Activated naive CD4-positive, alpha-beta T cell treated with anti-CD3 and anti-CD28 coated beads for 36 hours (primary cell): ENCODE results near the gene ERGIC3. TPM values are rescaled to one million over a fixed set of nuclear protein-coding genes. Genes with fewer than 3 reads are reported as not detected.
A peak's percentile ranks its signal among the peaks of the same experiment; 100 is the strongest.
"Not testable (repeated sequence)": the region's sequence is repeated elsewhere in the genome, so short reads cannot be mapped to it uniquely, and the experiment has no call there.

Source experiments
- CTCF ChIA-PET: fragments of 350-600 bp; sonication (Branson Sonifier 250); formaldehyde crosslinking; loops from one replicate; lab custom pipeline; 2021; ENCODE audit warnings: antibody characterized with exemption; lab: Charles Lee
- DNase-seq: peaks from one replicate; pipeline ENCODE4 v3.0.0-alpha.2; 2020
- H3K27ac Mint-ChIP-seq: one replicate; pipeline ENCODE4 v1.8.0; 2021; ENCODE audit warnings: mild to moderate bottlenecking, mixed read lengths
- H3K27me3 Mint-ChIP-seq: one replicate; pipeline ENCODE4 v1.8.0; 2021; ENCODE audit warnings: low read depth, mixed read lengths
- H3K36me3 Mint-ChIP-seq: one replicate; pipeline ENCODE4 v1.8.0; 2021; ENCODE audit warnings: low read depth, mixed read lengths
- H3K4me1 Mint-ChIP-seq: one replicate; pipeline ENCODE4 v1.8.0; 2021; ENCODE audit warnings: low read depth, mixed read lengths
- H3K4me3 Mint-ChIP-seq: one replicate; pipeline ENCODE4 v1.8.0; 2021; ENCODE audit warnings: mild to moderate bottlenecking, moderate library complexity, mixed read lengths
- H3K9me3 Mint-ChIP-seq: one replicate; pipeline ENCODE4 v1.8.0; 2021; ENCODE audit warnings: mixed read lengths
- intact Hi-C: fragments of 100-400 bp; cut with micrococcal nuclease; formaldehyde crosslinking; loops from one replicate; pipeline ENCODE4 v1.15.1; 2023
- total RNA-seq, 2 experiments: library from RNA; stranded (reverse); gene quantifications; one replicate each; pipeline ENCODE4 v1.2.3, GENCODE V29; 2021

ERGIC3 gene
- total RNA-seq, 2 experiments from 2014 or later = 107 to 113 TPM

DNA sequence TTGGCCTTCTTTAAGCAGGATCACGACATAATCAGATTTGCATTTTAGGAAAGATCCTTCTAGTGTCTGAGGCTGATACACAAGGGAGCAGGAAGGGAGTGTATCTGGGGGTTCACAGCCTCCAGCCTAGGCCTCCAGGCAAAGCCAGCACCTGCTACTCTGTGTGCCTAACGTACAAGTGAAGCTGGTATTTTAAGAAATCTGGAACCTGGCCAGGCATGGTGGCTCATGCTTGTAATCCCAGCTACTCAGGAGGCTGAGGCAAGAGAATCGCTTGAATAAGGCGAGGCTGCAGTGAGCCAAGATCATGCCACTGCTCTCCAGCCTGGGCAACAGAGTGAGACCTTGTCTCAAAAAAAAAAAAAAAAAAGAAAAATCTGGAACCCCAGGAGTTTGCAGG is 13.6 kb downstream of the ERGIC3 start:
- H3K4me1 Mint-ChIP-seq, H3K4me3 Mint-ChIP-seq, intact Hi-C loops, H3K9me3 Mint-ChIP-seq, DNase-seq, H3K27ac Mint-ChIP-seq, H3K27me3 Mint-ChIP-seq: not testable (repeated sequence)
- CTCF ChIA-PET = interaction anchor here (0.9 kb wide), 1 partner anchor 19 kb away, joined by 3 read pairs; no protein-coding TSS in a partner anchor
- H3K36me3 Mint-ChIP-seq = peaks cover 12% of the 10 kb centered on the region

DNA sequence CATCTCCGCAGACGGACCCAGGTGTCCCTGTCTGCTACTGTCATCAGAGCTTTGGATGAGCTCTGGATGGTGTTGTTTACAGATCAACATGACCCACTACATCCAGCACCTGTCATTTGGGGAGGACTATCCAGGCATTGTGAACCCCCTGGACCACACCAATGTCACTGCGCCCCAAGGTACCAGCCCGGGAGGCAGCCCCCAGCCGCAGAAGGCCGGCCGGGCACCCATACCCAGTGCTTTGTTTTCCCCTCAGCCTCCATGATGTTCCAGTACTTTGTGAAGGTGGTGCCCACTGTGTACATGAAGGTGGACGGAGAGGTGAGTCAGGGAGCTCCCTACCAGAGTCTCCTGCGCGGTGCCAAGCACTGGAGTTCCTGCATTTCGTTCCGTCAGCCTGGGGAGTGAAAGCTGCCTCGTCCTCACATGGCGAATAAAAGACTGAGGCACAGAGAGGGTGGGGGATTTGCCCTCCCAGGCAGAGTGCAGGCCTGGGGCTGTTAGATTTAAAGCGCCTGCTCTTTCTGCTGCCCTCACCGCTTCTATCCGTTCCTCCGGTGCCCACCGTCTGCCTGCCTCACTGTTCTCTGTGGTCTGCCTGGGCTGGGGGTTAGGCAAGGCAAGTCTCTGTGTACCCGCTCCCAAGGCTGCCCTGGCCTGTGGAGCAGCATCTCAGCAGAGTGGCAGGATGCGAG is 14.2 kb downstream of the ERGIC3 start:
- Mint-ChIP-seq H3K27ac (no peak overlapping the region), H3K27me3 (no peaks in the 10 kb centered on the region), H3K4me1 (no peaks in the 10 kb centered on the region), H3K36me3 (peaks cover 12% of the 10 kb centered on the region), H3K4me3 (no peak overlapping the region), H3K9me3 (no peaks in the 10 kb centered on the region)
- intact Hi-C loops = no loop called here
- DNase-seq = no peak
- CTCF ChIA-PET = interaction anchor here (0.9 kb wide), 1 partner anchor 18 kb away, joined by 3 read pairs; no protein-coding TSS in a partner anchor

DNA sequence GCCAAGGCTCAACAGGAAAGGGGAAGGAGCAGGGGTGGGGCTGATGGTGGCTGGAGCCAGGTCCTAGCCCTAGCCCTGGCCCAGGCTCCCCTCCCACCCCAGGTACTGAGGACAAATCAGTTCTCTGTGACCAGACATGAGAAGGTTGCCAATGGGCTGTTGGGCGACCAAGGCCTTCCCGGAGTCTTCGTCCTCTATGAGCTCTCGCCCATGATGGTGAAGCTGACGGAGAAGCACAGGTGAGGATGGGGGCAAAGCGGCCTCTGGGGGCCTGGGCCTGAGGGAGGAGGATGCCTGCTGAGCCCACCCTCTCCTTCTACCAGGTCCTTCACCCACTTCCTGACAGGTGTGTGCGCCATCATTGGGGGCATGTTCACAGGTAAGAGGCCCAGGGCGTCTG is 15.0 kb downstream of the ERGIC3 start:
- Mint-ChIP-seq H3K9me3 (no peaks in the 10 kb centered on the region), H3K4me3 (no peak overlapping the region), H3K27ac (no peak overlapping the region), H3K27me3 (no peaks in the 10 kb centered on the region), H3K36me3 (peaks cover 12% of the 10 kb centered on the region), H3K4me1 (no peaks in the 10 kb centered on the region)
- intact Hi-C loops = no loop called here
- no peak for DNase-seq
- CTCF ChIA-PET = no interaction called here

DNA sequence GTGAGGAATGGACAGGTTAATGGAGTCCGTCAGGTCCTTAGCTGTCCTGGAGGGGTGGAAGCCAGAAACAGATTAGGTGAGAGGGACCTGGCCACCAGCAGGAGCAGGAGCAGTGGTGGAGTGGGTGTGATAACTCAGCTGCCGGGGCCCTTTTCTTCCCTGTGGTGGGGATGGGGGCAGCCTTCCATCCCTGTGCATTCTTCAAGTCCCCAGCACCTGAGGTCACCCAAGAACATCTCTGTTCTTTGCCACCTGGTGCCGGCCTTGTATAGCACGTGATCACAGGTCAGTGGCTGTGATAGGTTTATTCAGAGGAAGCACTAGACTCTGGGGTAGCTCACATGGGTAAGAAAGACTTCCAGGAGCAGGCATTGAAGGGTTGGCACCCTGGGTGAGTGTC is 16.6 kb downstream of the ERGIC3 start:
- H3K4me1 Mint-ChIP-seq = no peaks in the 10 kb centered on the region
- no peaks in the 10 kb centered on the region for H3K9me3 Mint-ChIP-seq
- peak overlapping the region; percentile 26 for H3K27ac Mint-ChIP-seq
- CTCF ChIA-PET = no interaction called here
- DNase-seq = no peak
- intact Hi-C loops = no loop called here
- no peak overlapping the region for H3K4me3 Mint-ChIP-seq
- H3K36me3 Mint-ChIP-seq = peaks cover 12% of the 10 kb centered on the region
- H3K27me3 Mint-ChIP-seq = no peaks in the 10 kb centered on the region

DNA sequence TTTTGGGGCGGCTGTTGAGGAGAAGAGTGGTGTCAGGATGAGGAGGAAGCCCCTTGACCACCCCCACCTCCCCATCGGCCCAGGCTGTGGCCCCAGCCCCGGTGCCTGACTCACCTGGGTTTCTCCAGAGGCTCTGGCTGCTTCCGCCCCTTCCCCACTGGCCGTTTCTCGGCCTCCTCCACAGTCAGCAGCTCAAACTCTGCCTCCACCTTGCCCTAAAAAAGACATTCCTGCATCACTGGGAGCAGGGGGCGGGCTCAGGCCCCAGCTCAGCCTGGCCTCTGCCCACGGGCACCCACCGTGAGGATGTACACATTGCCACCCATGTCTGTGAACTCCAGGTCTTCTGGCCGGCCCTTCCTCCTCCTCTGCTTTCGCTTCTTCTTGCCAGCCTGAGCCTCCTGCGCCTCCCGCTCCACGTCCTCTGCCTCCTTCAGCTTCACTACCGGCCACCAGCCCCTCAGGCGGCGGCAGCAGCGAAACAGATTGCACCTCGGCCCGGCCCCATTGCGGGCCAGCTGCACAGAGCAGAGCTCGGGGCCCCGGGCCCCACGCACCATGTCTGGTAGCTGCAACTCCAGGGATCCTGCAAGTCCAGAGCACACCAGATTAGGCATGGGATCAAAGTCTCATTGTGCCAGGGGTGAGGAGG is 17.3 kb downstream of the ERGIC3 start:
- Mint-ChIP-seq H3K4me3 (no peak overlapping the region), H3K27me3 (no peaks in the 10 kb centered on the region), H3K4me1 (no peaks in the 10 kb centered on the region), H3K9me3 (no peaks in the 10 kb centered on the region), H3K36me3 (peaks cover 12% of the 10 kb centered on the region), H3K27ac (no peak overlapping the region)
- no peak for DNase-seq
- CTCF ChIA-PET = no interaction called here
- intact Hi-C loops = no loop called here

DNA sequence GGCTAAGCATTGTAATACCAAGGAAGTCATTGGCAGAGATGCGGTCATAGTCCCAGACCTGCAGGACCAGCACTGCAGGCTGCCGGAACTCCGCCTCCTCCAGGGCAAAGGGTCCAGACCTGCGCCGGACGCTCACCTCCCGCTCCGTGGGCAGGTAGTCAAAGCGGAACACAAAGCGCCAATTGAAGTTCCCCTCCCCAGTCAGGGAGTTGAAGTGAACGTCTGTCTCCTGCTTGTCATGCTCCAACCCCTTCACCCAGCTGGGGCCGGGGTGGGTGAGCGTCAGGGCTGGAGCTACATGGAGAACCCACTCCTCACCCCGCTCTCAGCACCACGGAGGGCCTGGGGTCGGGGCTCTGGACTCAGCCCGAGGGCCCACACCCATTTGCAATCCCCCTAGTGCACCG is 18.2 kb downstream of the ERGIC3 start:
- Mint-ChIP-seq H3K27ac (no peak overlapping the region), H3K4me3 (no peak overlapping the region), H3K9me3 (no peaks in the 10 kb centered on the region), H3K36me3 (peaks cover 9% of the 10 kb centered on the region), H3K27me3 (no peaks in the 10 kb centered on the region), H3K4me1 (no peaks in the 10 kb centered on the region)
- no peak for DNase-seq
- intact Hi-C loops = no loop called here
- CTCF ChIA-PET = no interaction called here

DNA sequence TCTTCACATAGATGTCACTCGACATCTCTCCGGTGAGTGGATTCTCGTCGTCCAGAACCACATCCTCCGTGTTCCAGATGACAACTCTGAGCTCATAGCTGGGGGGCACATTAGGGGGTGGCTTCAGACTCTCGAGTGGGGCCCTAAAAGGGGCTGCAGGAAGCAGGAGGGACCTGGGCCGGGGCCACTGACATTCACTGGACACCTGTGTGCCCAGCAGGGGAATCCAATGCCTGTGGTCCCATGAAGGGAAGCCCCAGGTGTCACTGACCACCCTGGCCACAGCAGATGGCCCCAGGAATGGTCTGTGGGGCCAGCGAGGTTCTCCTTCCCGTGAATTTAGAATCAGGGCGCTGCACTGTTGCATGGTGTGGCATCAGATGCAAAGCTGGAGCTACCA is 18.7 kb downstream of the ERGIC3 start:
- peaks cover 7% of the 10 kb centered on the region for H3K36me3 Mint-ChIP-seq
- intact Hi-C loops = no loop called here
- no peaks in the 10 kb centered on the region for H3K9me3 Mint-ChIP-seq
- no peaks in the 10 kb centered on the region for H3K4me1 Mint-ChIP-seq
- no peak overlapping the region for H3K4me3 Mint-ChIP-seq
- CTCF ChIA-PET = no interaction called here
- DNase-seq = no peak
- H3K27me3 Mint-ChIP-seq = no peaks in the 10 kb centered on the region
- no peak overlapping the region for H3K27ac Mint-ChIP-seq

DNA sequence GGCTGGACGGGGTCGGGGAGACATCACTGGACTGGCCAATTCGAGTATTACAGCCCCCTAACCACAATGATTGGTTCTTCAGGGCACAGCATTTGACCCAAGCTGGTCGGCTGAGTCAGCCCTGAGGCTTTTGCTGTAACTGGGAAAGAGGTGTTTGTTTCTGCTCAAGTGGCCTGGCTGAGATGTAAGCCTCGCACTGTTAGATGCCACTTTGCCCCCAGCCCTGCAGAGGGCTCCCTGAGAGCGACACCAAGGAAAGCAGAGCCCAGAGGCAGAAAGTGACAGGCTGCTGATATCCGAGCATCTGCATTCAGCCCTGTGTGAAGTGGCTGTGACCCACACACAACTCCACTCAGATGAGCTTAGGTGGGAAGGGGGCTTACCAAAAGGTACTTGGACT is 19.4 kb downstream of the ERGIC3 start:
- Mint-ChIP-seq H3K4me3 (no peak overlapping the region), H3K9me3 (no peaks in the 10 kb centered on the region), H3K27me3 (no peaks in the 10 kb centered on the region), H3K4me1 (no peaks in the 10 kb centered on the region), H3K27ac (no peak overlapping the region), H3K36me3 (peaks cover 7% of the 10 kb centered on the region)
- intact Hi-C loops = no loop called here
- DNase-seq = peak; percentile 34
- CTCF ChIA-PET = no interaction called here

DNA sequence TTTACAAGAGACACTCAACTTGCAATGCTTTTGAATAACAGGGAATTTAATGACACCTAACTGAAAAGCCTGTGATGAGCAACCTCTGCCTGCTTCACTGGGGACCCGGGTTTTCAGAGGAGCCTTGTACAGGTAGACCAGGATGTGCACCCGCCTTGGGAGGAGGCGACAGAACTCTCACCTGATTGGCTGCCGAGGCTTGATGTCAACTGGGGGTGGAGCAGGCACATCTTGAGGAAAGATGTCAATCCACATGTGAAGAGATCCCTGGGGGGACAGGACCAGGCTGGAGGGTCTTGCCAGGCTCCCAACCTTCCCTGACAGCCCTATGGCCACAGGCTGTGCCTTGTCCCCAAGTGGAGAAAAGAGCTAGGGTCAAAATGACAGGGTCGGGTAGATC is 19.8 kb downstream of the ERGIC3 start:
- intact Hi-C loops = no loop called here
- Mint-ChIP-seq H3K36me3 (peaks cover 5% of the 10 kb centered on the region), H3K27me3 (no peaks in the 10 kb centered on the region), H3K4me3 (no peak overlapping the region), H3K27ac (no peak overlapping the region), H3K9me3 (no peaks in the 10 kb centered on the region), H3K4me1 (no peaks in the 10 kb centered on the region)
- CTCF ChIA-PET = no interaction called here
- DNase-seq = no peak

DNA sequence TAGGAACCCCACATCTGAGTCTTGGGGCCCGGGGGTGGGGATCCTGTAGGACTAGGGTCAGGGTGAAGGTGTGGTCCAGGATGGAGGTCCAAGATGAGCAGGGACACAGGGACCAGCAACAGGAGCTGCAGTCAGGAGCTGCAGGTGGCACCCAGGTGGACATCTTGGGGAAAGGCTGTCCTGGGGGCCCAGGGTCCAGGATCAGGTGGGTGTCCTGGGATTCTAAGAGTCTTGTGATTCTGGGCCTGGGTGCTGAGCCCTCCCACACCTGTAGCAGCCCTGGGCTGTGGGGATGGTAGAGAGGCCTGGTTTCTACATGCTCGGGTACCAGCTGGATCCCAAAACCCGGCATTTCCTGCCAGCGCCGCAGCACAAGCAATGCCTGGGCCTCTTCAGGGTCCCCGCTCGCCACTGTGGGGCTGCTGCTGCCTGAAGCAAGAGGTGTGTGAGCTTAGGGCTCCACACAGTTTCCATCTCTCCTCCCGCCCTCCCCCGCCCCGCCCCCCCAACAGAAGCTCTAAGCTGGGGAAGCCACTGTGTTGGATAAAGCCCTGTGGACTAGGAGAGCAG is 20.7 kb downstream of the ERGIC3 start:
- Mint-ChIP-seq H3K27me3 (no peaks in the 10 kb centered on the region), H3K9me3 (no peaks in the 10 kb centered on the region), H3K36me3 (peaks cover 5% of the 10 kb centered on the region), H3K27ac (no peak overlapping the region), H3K4me1 (no peaks in the 10 kb centered on the region), H3K4me3 (no peak overlapping the region)
- CTCF ChIA-PET = interaction anchor here (1.0 kb wide), 1 partner anchor 57 kb away, joined by 3 read pairs; no protein-coding TSS in a partner anchor
- intact Hi-C loops = no loop called here
- no peak for DNase-seq

DNA sequence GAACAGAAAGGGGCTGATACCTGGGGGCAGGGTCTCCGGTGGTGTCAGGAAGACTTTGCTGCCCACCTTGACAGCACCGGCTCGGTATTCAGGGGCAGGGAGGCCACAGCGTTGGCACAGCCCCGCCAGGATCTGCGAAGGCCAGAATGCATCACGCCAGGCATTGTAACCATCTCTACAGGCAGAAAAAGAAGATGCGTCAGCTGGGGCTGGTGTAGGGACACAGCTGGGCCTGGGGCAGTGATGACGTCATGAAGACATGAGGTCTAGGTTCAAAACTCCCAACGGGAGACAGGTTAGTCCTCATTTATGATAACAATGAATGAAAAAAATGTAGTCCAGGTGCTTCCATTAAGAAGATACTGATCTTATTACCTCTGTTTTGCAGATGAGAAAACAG is 22.0 kb downstream of the ERGIC3 start:
- Mint-ChIP-seq H3K27ac (no peak overlapping the region), H3K4me1 (no peaks in the 10 kb centered on the region), H3K27me3 (no peaks in the 10 kb centered on the region), H3K36me3 (no peaks in the 10 kb centered on the region), H3K4me3 (no peak overlapping the region), H3K9me3 (no peaks in the 10 kb centered on the region)
- intact Hi-C loops = no loop called here
- CTCF ChIA-PET = no interaction called here
- DNase-seq = no peak

DNA sequence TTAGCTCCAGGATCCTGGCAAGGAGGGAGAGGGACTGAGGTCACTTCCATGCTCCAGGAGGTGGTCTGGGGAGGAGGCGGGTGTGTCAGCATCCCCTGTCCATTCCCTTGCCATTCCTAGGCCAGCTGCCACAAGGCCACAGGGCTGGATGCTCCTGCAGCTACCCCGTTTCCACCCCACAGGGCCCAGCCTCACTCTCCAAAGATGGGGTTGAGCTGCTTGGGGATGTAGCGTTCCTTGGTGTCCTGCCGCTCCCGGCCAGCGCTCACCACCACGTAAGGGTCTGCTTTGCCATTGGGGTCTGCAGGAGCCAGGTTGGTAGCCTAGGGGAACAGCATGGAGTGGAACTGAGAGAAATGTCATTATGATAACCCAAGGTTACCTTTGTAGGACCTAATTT is 23.0 kb downstream of the ERGIC3 start:
- intact Hi-C loops = no loop called here
- Mint-ChIP-seq H3K4me1 (no peaks in the 10 kb centered on the region), H3K27me3 (no peaks in the 10 kb centered on the region), H3K27ac (no peak overlapping the region), H3K36me3 (no peaks in the 10 kb centered on the region), H3K9me3 (no peaks in the 10 kb centered on the region), H3K4me3 (no peak overlapping the region)
- DNase-seq = no peak
- CTCF ChIA-PET = no interaction called here

DNA sequence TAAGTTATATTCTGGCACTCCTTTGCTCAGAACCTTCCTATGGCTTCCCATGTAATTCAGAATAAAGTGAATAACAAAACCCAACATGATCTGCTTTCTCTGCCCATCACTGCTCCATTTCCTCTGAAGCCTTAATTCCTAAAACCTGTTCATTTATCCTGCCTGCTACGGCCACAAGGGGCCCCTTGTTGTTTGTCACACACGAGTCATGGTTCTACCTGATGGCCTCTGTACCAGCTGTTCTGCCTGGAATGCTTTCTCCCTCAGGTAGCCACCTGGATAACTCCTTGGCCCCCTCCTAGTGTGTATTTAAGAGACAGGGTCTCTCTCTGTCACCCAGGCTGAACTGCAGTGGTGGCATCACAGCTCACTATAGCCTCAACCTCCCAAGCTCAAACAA is 26.8 kb downstream of the ERGIC3 start:
- H3K9me3 Mint-ChIP-seq = peaks cover 6% of the 10 kb centered on the region
- H3K36me3 Mint-ChIP-seq = no peaks in the 10 kb centered on the region
- intact Hi-C loops = no loop called here
- H3K27me3 Mint-ChIP-seq = no peaks in the 10 kb centered on the region
- H3K27ac Mint-ChIP-seq = no peak overlapping the region
- no peak overlapping the region for H3K4me3 Mint-ChIP-seq
- CTCF ChIA-PET = no interaction called here
- DNase-seq = peak; percentile 31
- no peaks in the 10 kb centered on the region for H3K4me1 Mint-ChIP-seq
